CD14-positive monocyte (primary cell): ENCODE measurements around the gene PRR16. TPM values are rescaled to one million over a fixed set of nuclear protein-coding genes. Genes with fewer than 3 reads are reported as not detected.

Source experiments
- DNase-seq, 3 donors: peaks; one replicate each; pipeline ENCODE4 v3.0.0-alpha.2; 2011 to 2022
- H2AFZ ChIP-seq: 2 replicates; pipeline ENCODE4 v1.6.0; 2012; ENCODE audit warnings: mild to moderate bottlenecking, low read depth, low read length, inconsistent platforms; ENCODE audit not compliant: insufficient read depth, poor library complexity, severe bottlenecking
- H3K27ac ChIP-seq, 2 donors: 1 replicate in 1 of 2; 2 replicates in 1 of 2; pipeline ENCODE4 v1.5.1; 2012 to 2013; ENCODE audit warnings: low read length in 2 of 2, control low read depth in 1 of 2, inconsistent platforms in 1 of 2, low read depth in 1 of 2, mild to moderate bottlenecking in 1 of 2
- H3K27me3 ChIP-seq, 2 donors: one replicate each; pipeline versions ENCODE4 v1.6.0 to v1.6.1; 2011 to 2013; ENCODE audit warnings: low read length in 2 of 2; ENCODE audit not compliant: control insufficient read depth in 2 of 2, insufficient read depth in 2 of 2
- H3K36me3 ChIP-seq, 2 donors: replicated peaks in 1 of 2; 1 replicate in 1 of 2; 2 replicates in 1 of 2; pipeline versions ENCODE4 v1.5.1 to v1.6.1; 2012 to 2013; ENCODE audit warnings: low read length in 2 of 2, control low read depth in 1 of 2, inconsistent platforms in 1 of 2, mild to moderate bottlenecking in 1 of 2; ENCODE audit not compliant: insufficient read depth in 2 of 2, control insufficient read depth in 1 of 2
- H3K4me1 ChIP-seq, 2 donors: 1 replicate in 1 of 2; 2 replicates in 1 of 2; pipeline versions ENCODE4 v1.5.1 to v1.6.1; 2012 to 2013; ENCODE audit warnings: low read length in 2 of 2, control low read depth in 1 of 2, inconsistent platforms in 1 of 2, mild to moderate bottlenecking in 1 of 2, moderate library complexity in 1 of 2; ENCODE audit not compliant: insufficient read depth in 2 of 2, control insufficient read depth in 1 of 2
- H3K4me2 ChIP-seq: replicated peaks from 2 replicates; pipeline ENCODE3; 2012; ENCODE audit warnings: low read length, moderate library complexity, mild to moderate bottlenecking; ENCODE audit not compliant: poor library complexity, severe bottlenecking; ENCODE audit errors: extremely low read depth
- H3K4me3 ChIP-seq, 3 experiments: fragments of 200-600 bp in 1 of 3; sonication (generic) in 1 of 3; replicated peaks in 1 of 3; 1 replicate in 2 of 3; 2 replicates in 1 of 3; pipeline ENCODE4 v1.5.1; 2011 to 2013; ENCODE audit warnings: low read length in 3 of 3, mild to moderate bottlenecking in 3 of 3, control low read depth in 2 of 3, low read depth in 2 of 3, inconsistent platforms in 1 of 3, moderate library complexity in 1 of 3
- H3K79me2 ChIP-seq: 2 replicates; pipeline ENCODE4 v1.6.0; 2012; ENCODE audit warnings: mild to moderate bottlenecking, control low read depth, inconsistent platforms, low read length, moderate library complexity; ENCODE audit not compliant: insufficient read depth
- H3K9ac ChIP-seq: 2 replicates; pipeline ENCODE4 v1.6.0; 2017; ENCODE audit warnings: low read length, mild to moderate bottlenecking; ENCODE audit not compliant: insufficient read depth, poor library complexity, severe bottlenecking
- H3K9me3 ChIP-seq, 2 donors: replicated peaks in 1 of 2; 1 replicate in 1 of 2; 2 replicates in 1 of 2; pipeline versions ENCODE4 v1.5.1 to v1.6.1; 2012 to 2013; ENCODE audit warnings: low read length in 2 of 2, control low read depth in 1 of 2; ENCODE audit not compliant: control insufficient read depth in 1 of 2, insufficient read depth in 1 of 2
- H4K20me1 ChIP-seq: 2 replicates; pipeline ENCODE4 v1.6.0; 2012; ENCODE audit warnings: mild to moderate bottlenecking, low read length, control low read depth, moderate library complexity; ENCODE audit not compliant: insufficient read depth
- H3K27ac Mint-ChIP-seq, 7 donors: one replicate each; pipeline ENCODE4 v1.8.0; 2020; ENCODE audit warnings: mild to moderate bottlenecking in 7 of 7, mixed read lengths in 7 of 7, moderate library complexity in 6 of 7, inconsistent platforms in 2 of 7
- H3K27me3 Mint-ChIP-seq, 3 donors: one replicate each; pipeline ENCODE4 v1.8.0; 2021 to 2022; ENCODE audit warnings: low read depth in 3 of 3, mild to moderate bottlenecking in 3 of 3, mixed read lengths in 3 of 3, moderate library complexity in 3 of 3, inconsistent platforms in 1 of 3
- H3K36me3 Mint-ChIP-seq, 2 donors: one replicate each; pipeline ENCODE4 v1.8.0; 2020; ENCODE audit warnings: mixed read lengths in 2 of 2, inconsistent platforms in 1 of 2, mild to moderate bottlenecking in 1 of 2
- H3K4me1 Mint-ChIP-seq: one replicate; pipeline ENCODE4 v1.8.0; 2020; ENCODE audit warnings: mild to moderate bottlenecking, mixed read lengths
- H3K4me3 Mint-ChIP-seq, 2 donors: one replicate each; pipeline ENCODE4 v1.8.0; 2020; ENCODE audit warnings: mild to moderate bottlenecking in 2 of 2, mixed read lengths in 2 of 2, moderate library complexity in 1 of 2
- H3K9me3 Mint-ChIP-seq, 7 donors: one replicate each; pipeline ENCODE4 v1.8.0; 2020 to 2022; ENCODE audit warnings: mixed read lengths in 7 of 7, mild to moderate bottlenecking in 6 of 7, moderate library complexity in 6 of 7, inconsistent platforms in 2 of 7
- WGBS: methylation state at CpG from one replicate; pipeline ENCODE4 v1.1.5; 2013; ENCODE audit warnings: missing lambda C conversion rate; ENCODE audit not compliant: insufficient coverage; 5-methylcytosine and 5-hydroxymethylcytosine counted together
- intact Hi-C, 2 donors: fragments of 100-400 bp; cut with micrococcal nuclease; formaldehyde crosslinking; loops; one replicate each; pipeline versions ENCODE4 v1.15.0 to v1.15.1; 2023
- polyA plus RNA-seq, 3 donors: library from polyadenylated mRNA; depleted of rRNA in 1 of 3; unstranded in 2 of 3; stranded (reverse) in 1 of 3; fragments of 300-500 nt in 2 of 3; fragments of >200 nt in 1 of 3; fragmentation: Illumina TruSeq in 2 of 3; gene quantifications; 1 replicate in 2 of 3; 2 replicates in 1 of 3; pipeline ENCODE4 v1.2.3, GENCODE V29; 2012 to 2021
- TF ChIP-seq, protein P1 (sequence below): fragments of 200-600 bp; IDR thresholded peaks from one replicate; pipeline ENCODE4 v1.8.0; 2022; ENCODE audit warnings: antibody characterized with exemption, mild to moderate bottlenecking

Gene PRR16
- polyA plus RNA-seq, 3 donors: 0.14 to 0.74 (median 0.56) TPM

DNA sequence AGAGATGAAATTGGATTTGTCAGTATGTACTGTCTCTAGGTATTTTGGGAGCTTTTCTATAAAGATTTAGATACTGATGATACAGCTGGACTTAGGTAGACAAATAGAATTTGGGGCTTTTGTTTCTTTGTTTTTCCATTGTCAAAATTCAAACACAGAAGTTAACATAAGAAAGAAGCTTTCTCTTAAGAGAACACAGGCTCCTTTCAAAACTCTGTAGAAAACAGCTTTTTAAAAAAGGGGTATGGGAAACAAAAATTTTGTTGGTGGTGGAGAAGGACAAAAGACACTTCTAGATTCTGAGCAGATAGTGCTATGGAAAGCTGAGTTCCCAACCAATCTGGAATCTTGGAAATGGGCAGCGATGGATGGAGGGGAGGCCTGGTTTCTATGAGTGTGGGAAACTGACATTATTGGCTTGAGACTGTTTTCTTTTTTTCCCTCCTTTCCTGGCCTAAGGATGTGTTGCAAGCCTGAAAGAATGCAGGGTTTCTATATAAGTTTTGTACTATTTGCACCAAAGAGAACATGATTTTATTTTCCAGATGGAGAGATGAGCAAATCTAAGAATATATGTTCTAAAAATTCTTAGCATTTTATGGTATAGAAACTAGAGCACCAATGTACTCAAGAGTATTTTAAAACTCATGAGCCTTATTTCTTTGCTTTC, 240.0 kb downstream of the PRR16 start:
- no peak overlapping the region for H3K4me2 ChIP-seq
- H3K27ac ChIP-seq: no peak overlapping the region
- no peaks in the 10 kb centered on the region for H3K36me3 ChIP-seq
- no peak overlapping the region for H3K9ac ChIP-seq
- no peaks in the 10 kb centered on the region for H3K79me2 ChIP-seq
- no peak overlapping the region for H3K4me3 Mint-ChIP-seq
- TF ChIP-seq, protein P1, sequence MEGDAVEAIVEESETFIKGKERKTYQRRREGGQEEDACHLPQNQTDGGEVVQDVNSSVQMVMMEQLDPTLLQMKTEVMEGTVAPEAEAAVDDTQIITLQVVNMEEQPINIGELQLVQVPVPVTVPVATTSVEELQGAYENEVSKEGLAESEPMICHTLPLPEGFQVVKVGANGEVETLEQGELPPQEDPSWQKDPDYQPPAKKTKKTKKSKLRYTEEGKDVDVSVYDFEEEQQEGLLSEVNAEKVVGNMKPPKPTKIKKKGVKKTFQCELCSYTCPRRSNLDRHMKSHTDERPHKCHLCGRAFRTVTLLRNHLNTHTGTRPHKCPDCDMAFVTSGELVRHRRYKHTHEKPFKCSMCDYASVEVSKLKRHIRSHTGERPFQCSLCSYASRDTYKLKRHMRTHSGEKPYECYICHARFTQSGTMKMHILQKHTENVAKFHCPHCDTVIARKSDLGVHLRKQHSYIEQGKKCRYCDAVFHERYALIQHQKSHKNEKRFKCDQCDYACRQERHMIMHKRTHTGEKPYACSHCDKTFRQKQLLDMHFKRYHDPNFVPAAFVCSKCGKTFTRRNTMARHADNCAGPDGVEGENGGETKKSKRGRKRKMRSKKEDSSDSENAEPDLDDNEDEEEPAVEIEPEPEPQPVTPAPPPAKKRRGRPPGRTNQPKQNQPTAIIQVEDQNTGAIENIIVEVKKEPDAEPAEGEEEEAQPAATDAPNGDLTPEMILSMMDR: no peak
- peaks cover 0 to 7% of the 10 kb centered on the region in 2 donors for H3K27me3 ChIP-seq
- peaks cover 6 to 17% (median 12%) of the 10 kb centered on the region in 3 donors for H3K27me3 Mint-ChIP-seq
- H3K4me1 ChIP-seq: no peaks in the 10 kb centered on the region
- WGBS: no CpG with 5 or more reads among the region's 1 CpG
- no peaks in the 10 kb centered on the region for H3K9me3 ChIP-seq
- no peak overlapping the region for H2AFZ ChIP-seq
- H3K9me3 Mint-ChIP-seq: peaks cover 7 to 18% (median 9%) of the 10 kb centered on the region in 7 donors
- no peak overlapping the region for H3K27ac Mint-ChIP-seq
- H3K36me3 Mint-ChIP-seq: no peaks in the 10 kb centered on the region
- intact Hi-C loops: no loop called here
- no peaks in the 10 kb centered on the region for H3K4me1 Mint-ChIP-seq
- no peaks in the 10 kb centered on the region for H4K20me1 ChIP-seq
- no peak overlapping the region for H3K4me3 ChIP-seq
- no peak for DNase-seq

DNA sequence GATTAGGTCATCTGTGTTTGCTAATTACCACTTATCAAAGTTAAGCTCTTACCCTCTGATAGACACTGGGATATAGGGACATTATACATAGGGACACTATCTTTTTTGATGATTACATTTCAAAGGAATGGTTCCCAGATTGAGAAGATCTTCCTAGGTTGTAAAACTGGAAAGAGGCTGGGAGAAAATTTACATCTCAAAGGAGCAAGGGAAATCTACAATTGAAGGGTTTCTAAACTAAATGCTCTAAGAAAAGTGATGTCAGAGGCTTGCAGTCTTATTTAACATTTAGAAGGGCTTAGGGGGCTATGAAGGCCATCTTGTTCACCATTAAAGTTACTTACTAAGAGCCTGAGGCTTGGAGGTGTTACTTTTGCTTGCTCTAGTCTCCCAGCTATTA, 242.8 kb downstream of the PRR16 start:
- Mint-ChIP-seq H3K27ac (no peak overlapping the region), H3K4me1 (no peaks in the 10 kb centered on the region), H3K9me3 (peaks cover 0 to 5% (median 3%) of the 10 kb centered on the region in 7 donors), H3K27me3 (peaks cover 4 to 11% (median 9%) of the 10 kb centered on the region in 3 donors), H3K36me3 (no peaks in the 10 kb centered on the region), H3K4me3 (no peak overlapping the region)
- H4K20me1 ChIP-seq: no peaks in the 10 kb centered on the region
- no peak overlapping the region for H3K27ac ChIP-seq
- peaks cover 0 to 7% of the 10 kb centered on the region in 2 donors for H3K27me3 ChIP-seq
- DNase-seq: no peak
- intact Hi-C loops: no loop called here
- H3K4me2 ChIP-seq: no peak overlapping the region
- no peak overlapping the region for H2AFZ ChIP-seq
- H3K9ac ChIP-seq: no peak overlapping the region
- TF ChIP-seq, protein P1: no peak
- H3K79me2 ChIP-seq: no peaks in the 10 kb centered on the region
- H3K9me3 ChIP-seq: no peaks in the 10 kb centered on the region
- no peaks in the 10 kb centered on the region for H3K36me3 ChIP-seq
- H3K4me3 ChIP-seq: no peak overlapping the region
- no peaks in the 10 kb centered on the region for H3K4me1 ChIP-seq
